GM19351 (cell line): ENCODE measurements around the gene POFUT1.
"Not testable (repeated sequence)": the region's sequence is repeated elsewhere in the genome, so short reads cannot be mapped to it uniquely, and the experiment has no call there.

ENCODE experiments used
- ATAC-seq: cut with Tn5 transposase; IDR thresholded peaks from one replicate; pipeline ENCODE4 v1.9.1; 2021; ENCODE audit warnings: mild to moderate bottlenecking, moderate library complexity; ENCODE audit not compliant: unreplicated experiment

Gene POFUT1

GRCh38 chr20:32188376-32189122 lies 19.1 kb upstream of the POFUT1 start:
- no peak for ATAC-seq

- no peak for ATAC-seq
Observed at GRCh38 chr20:32189123-32189410, 18.6 kb upstream of the POFUT1 start.

GRCh38 chr20:32189691-32190615 lies 17.7 kb upstream of the POFUT1 start:
- no peak for ATAC-seq

DNA sequence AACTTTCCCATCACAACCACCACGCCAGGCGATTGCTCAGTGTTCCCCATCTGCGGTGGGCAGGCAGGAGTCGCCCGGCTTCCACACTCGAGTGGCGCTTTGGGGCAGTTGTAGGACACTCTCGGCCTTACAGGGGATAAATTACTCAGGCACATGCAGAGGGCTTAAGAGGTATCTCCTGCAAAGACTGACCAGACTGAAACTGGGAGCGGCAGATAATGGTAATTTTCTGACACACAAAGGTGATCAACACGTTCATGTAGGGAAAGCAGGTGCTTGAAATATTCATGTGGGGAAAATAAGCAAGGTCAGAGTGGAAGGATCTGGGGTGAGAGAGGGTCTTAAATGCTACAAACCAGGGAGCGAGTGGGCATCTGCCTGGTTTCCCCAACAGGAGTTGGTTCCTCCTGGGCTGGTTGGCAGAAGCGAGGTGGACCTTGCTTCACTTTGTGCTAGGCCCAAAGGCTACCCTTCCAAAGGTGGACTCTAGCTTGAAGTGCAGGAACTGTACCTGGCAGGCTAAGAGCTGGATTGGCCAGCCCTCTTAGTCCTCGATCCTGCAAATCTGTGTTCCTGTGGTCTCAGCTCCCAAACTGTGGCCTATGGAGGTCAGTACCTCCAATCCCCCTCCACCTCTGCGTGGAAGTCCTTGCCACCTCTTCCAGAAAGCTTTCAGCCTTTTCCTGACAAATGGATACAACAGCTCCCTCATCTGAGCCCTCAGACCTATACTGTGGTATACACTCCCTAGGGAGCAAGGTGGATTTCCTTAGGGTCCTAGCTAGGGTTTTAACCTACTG lies 16.9 kb upstream of the POFUT1 start:
- no peak for ATAC-seq

- no peak for ATAC-seq
Observed at GRCh38 chr20:32191422-32191821, 16.3 kb upstream of the POFUT1 start.

- no peak for ATAC-seq
Observed at GRCh38 chr20:32191873-32192272, 15.8 kb upstream of the POFUT1 start.

DNA sequence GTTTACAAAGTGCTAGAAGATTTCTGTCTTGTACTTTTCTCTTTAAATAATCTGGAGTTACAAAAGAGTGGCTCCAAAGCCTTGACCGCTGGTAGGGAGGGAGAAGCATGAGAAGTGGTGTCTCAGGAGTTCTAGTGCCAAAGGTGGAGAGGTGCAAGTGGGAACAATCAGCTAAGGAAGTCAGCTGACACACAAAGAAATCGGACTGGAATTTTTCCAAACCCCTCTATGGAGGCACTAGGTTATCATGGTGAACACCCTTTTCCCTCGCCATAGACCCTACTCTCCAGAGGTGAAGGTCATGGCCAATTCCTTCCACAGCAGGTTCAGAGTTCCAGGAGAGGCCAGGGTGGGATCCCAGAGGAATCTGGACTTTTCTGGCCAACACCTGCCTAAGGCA lies 15.0 kb upstream of the POFUT1 start:
- ATAC-seq: no peak

- ATAC-seq: not testable (repeated sequence)
Observed at GRCh38 chr20:32193336-32193735, 14.3 kb upstream of the POFUT1 start.

GRCh38 chr20:32193996-32194395 lies 13.7 kb upstream of the POFUT1 start:
- ATAC-seq: no peak

GRCh38 chr20:32195581-32195980 lies 12.1 kb upstream of the POFUT1 start:
- ATAC-seq: no peak

- ATAC-seq: not testable (repeated sequence)
Observed at GRCh38 chr20:32196613-32197012, 11.1 kb upstream of the POFUT1 start.

DNA sequence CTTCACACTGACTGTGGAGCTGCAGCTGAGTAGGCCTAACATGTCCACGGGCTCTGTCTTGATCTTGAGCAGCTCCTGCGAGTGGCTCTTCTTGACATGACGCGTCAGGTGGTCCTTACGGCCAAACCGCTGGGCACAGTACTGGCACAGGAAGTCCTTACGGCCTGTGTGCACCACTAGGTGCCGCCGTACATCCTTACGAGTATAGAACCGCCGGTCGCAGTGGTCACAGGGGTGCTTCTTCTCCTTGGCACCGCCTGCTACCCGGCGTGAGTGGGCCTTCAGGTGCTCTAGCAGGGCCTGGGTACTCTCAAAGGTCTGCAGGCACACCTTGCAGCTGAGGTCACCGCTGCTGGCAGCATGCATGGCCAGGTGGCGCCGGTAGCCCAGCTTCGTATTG lies 10.5 kb upstream of the POFUT1 start:
- ATAC-seq: not testable (repeated sequence)

DNA sequence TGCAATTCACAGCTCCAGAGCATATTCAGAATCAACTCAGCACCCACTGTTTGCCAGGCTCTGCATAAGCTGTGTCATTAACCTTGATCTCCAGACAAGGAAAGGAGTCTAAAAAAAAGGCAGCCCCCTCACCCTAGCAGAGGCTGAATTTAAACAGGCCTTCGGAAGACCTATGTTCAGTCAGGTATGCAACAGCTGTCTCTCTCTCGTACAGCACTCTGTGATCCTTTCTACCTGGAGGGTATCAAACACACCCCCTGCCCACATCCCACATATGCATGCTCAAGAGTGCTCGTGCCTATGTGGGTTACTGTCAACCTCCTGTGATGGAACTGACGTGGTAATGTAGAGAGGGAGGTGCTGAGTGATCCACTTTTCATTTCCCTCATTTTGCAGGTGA lies 8.7 kb upstream of the POFUT1 start:
- ATAC-seq: no peak

GRCh38 chr20:32201296-32201976 lies 6.2 kb upstream of the POFUT1 start:
- ATAC-seq: no peak

DNA sequence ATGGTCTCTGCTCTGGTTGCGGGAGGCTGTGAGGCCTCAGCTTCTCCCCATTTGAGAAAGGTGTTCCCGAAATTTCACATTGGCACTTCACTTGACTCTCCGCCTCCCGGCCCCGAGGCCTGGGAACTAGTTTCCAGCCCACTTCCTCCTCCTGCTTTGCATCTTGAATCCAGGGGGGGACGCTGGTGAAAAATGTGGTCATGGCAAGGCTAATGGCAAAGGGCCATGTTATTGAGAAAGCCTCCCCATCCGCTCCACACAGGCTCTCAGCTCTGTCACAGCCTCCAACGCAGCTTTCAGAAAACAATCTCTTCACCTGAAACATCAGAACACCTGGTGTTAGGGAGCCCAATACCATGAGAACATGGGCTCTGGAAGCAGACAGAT lies 5.7 kb upstream of the POFUT1 start:
- no peak for ATAC-seq

GRCh38 chr20:32203356-32204204 lies 4.1 kb upstream of the POFUT1 start:
- ATAC-seq: no peak

- ATAC-seq: no peak
Observed at GRCh38 chr20:32204205-32205109, 3.2 kb upstream of the POFUT1 start.

- ATAC-seq: no peak
Observed at GRCh38 chr20:32205110-32205842, 2.4 kb upstream of the POFUT1 start.
